ENCODE measurements around the gene ERV3-1.
A peak's percentile ranks its signal among the peaks of the same experiment; 100 is the strongest.
"Not testable (repeated sequence)": the region's sequence is repeated elsewhere in the genome, so short reads cannot be mapped to it uniquely, and the experiment has no call there.

Gene ERV3-1

GRCh38 chr7:65006094-65006992 lies at the start of gene ERV3-1:
ERV3-1 (minus strand) TSS chr7:65006687; CDS start chr7:64993026, 13,661 bp downstream.
- DNase-seq, result peak; percentile 76 to 80

GRCh38 chr7:65055786-65056185 lies 49.3 kb upstream of the ERV3-1 start:
- not testable (repeated sequence) for DNase-seq

- not testable (repeated sequence) for DNase-seq
Measured at GRCh38 chr7:65054466-65054994, 48.0 kb upstream of the ERV3-1 start.

GRCh38 chr7:65051654-65052053 lies 45.2 kb upstream of the ERV3-1 start:
- not testable (repeated sequence) for DNase-seq

- not testable (repeated sequence) for DNase-seq
Measured at GRCh38 chr7:65051139-65051538, 44.7 kb upstream of the ERV3-1 start.

GRCh38 chr7:65046329-65046728 lies 39.8 kb upstream of the ERV3-1 start:
- not testable (repeated sequence) for DNase-seq

- not testable (repeated sequence) for DNase-seq
Measured at GRCh38 chr7:65045589-65045988, 39.1 kb upstream of the ERV3-1 start.

- DNase-seq, result peak in 1 of 2 donors; percentile 6
Measured at GRCh38 chr7:65038767-65039166, 32.3 kb upstream of the ERV3-1 start.

GRCh38 chr7:65037740-65038688 lies 31.5 kb upstream of the ERV3-1 start:
- DNase-seq, result peak; percentile 80 to 90

GRCh38 chr7:65036526-65036925 lies 30.0 kb upstream of the ERV3-1 start:
- DNase-seq, result not testable (repeated sequence)

- DNase-seq, result not testable (repeated sequence)
Measured at GRCh38 chr7:65035469-65035868, 29.0 kb upstream of the ERV3-1 start.

GRCh38 chr7:65034120-65034782 lies 27.8 kb upstream of the ERV3-1 start:
- not testable (repeated sequence) for DNase-seq

GRCh38 chr7:65033391-65033790 lies 26.9 kb upstream of the ERV3-1 start:
- DNase-seq, result not testable (repeated sequence)

GRCh38 chr7:65025023-65025422 lies 18.5 kb upstream of the ERV3-1 start:
- DNase-seq, result not testable (repeated sequence)

- DNase-seq, result not testable (repeated sequence)
Measured at GRCh38 chr7:65020978-65021377, 14.5 kb upstream of the ERV3-1 start.

GRCh38 chr7:65009881-65010280 lies 3.4 kb upstream of the ERV3-1 start:
- not testable (repeated sequence) for DNase-seq

GRCh38 chr7:65009394-65009793 lies 2.9 kb upstream of the ERV3-1 start:
- not testable (repeated sequence) for DNase-seq

GRCh38 chr7:65007036-65007435 lies 549 bp upstream of the ERV3-1 start:
- not testable (repeated sequence) for DNase-seq

- DNase-seq, result no peak
Measured at GRCh38 chr7:65004575-65004974, 1.9 kb downstream of the ERV3-1 start.

GRCh38 chr7:65002972-65003585 lies 3.4 kb downstream of the ERV3-1 start:
- DNase-seq, result no peak

GRCh38 chr7:65001291-65001814 lies 5.1 kb downstream of the ERV3-1 start:
- DNase-seq, result no peak
